HG03095 (cell line): ENCODE measurements around the gene TRO.

Source experiments
- ATAC-seq: cut with Tn5 transposase; IDR thresholded peaks from one replicate; pipeline ENCODE4 v1.9.1; 2021; ENCODE audit warnings: moderate library complexity; ENCODE audit not compliant: unreplicated experiment

TRO gene

GRCh38 chrX:54920610-54921426 is at the start of gene TRO:
Gene TRO (plus strand): TSS chrX:54920824. CDS start chrX:54922247, 1,423 bp downstream.
- ATAC-seq = peak; percentile 40

- no peak for ATAC-seq
These were observed 34.9 kb upstream of the TRO start for GRCh38 chrX:54885740-54886139.

- ATAC-seq = no peak
These were observed 29.1 kb upstream of the TRO start for GRCh38 chrX:54891573-54891972.

GRCh38 chrX:54894159-54894558 is 26.5 kb upstream of the TRO start:
- ATAC-seq = no peak

- ATAC-seq = no peak
These were observed 10.7 kb upstream of the TRO start for GRCh38 chrX:54909941-54910340.

- ATAC-seq = peak; percentile 50
These were observed 900 bp downstream of the TRO start for GRCh38 chrX:54921427-54922021.

- no peak for ATAC-seq
These were observed 1.9 kb downstream of the TRO start for GRCh38 chrX:54922547-54922946.

- ATAC-seq = no peak
These were observed 2.8 kb downstream of the TRO start for GRCh38 chrX:54923376-54923775.

- ATAC-seq = no peak
These were observed 6.4 kb downstream of the TRO start for GRCh38 chrX:54926978-54927377.

- no peak for ATAC-seq
These were observed 8.3 kb downstream of the TRO start for GRCh38 chrX:54928876-54929275.

GRCh38 chrX:54930291-54931049 is 9.8 kb downstream of the TRO start:
- no peak for ATAC-seq

- ATAC-seq = no peak
These were observed 10.5 kb downstream of the TRO start for GRCh38 chrX:54931107-54931506.

GRCh38 chrX:54933150-54933826 is 12.7 kb downstream of the TRO start:
- ATAC-seq = no peak

- no peak for ATAC-seq
These were observed 13.4 kb downstream of the TRO start for GRCh38 chrX:54934058-54934457.

- ATAC-seq = no peak
These were observed 14.3 kb downstream of the TRO start for GRCh38 chrX:54934890-54935289.

- no peak for ATAC-seq
These were observed 14.7 kb downstream of the TRO start for GRCh38 chrX:54935306-54935705.

- no peak for ATAC-seq
These were observed 16.8 kb downstream of the TRO start for GRCh38 chrX:54937416-54937815.

- ATAC-seq = no peak
These were observed 24.2 kb downstream of the TRO start for GRCh38 chrX:54944816-54945215.

GRCh38 chrX:54945224-54945623 is 24.6 kb downstream of the TRO start:
- ATAC-seq = no peak

GRCh38 chrX:54950730-54951375 is 30.2 kb downstream of the TRO start:
- ATAC-seq = no peak

- ATAC-seq = no peak
These were observed 41.1 kb downstream of the TRO start for GRCh38 chrX:54961750-54962149.
